ENCODE measurements around the gene TLR4. TPM values are rescaled to one million over a fixed set of nuclear protein-coding genes. Genes with fewer than 3 reads are reported as not detected.

TLR4 gene
- total and polyA plus RNA-seq, 9 of the 15 experiments (the other 6 are each of a cell fraction or from before 2014, with no cell fraction given), result 0.02 TPM; not detected in 8

DNA sequence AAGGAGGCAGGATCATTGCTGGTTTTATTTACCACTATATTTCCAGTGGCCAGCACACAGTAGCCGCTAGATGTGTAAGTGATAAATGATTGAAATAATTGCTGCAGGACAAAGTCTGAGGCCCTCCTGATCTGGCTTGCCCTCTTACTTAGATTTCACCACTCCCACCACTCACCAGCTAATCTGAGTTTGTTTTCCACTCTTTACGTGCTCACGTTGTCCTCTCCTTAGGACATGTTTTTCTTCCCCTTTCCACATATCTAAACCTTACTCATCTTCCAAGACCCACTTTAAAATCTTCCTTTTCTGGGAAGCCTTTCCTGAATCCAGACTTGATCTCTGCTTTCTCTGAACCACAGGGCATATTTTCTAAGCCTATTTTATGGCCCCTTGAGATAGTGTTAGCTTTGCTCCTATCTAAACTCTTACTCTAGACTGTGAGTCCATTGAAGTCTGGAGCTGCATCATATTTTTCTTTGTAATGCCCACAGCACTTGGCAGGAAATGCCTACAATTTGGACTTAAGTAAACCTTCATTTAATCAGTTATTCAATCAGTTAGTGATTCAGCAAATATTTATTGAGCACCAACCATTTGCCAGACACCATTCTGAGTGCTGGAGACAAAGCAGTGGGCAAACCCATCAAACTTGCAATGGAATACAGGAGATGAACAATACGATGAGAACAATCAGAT lies 2.4 kb downstream of the TLR4 start:
- ChIA-PET CTCF (ENCODE audit: low intra/inter-chr PET ratio) (no interaction called here), POLR2A (no interaction called here)
- in situ Hi-C loops (cut with MboI) (no loop called here), intact Hi-C loops (cut with micrococcal nuclease) (no loop called here)
- H3K27ac ChIP-seq (ENCODE audit: extremely low read depth, low read depth, low read length), result no peak overlapping the region
- BruUV-seq (replicated peaks), result no TSS peak
- no peak overlapping the region for H3K4me3 ChIP-seq
- no peaks in the 10 kb centered on the region for H4K20me1 ChIP-seq (replicated peaks; ENCODE audit: control insufficient read depth, insufficient read depth, low read length)
- H3K9ac ChIP-seq (ENCODE audit: insufficient read depth in 1 of 2, low read depth in 2 of 2, low read length in 2 of 2), result no peak overlapping the region
- H2AFZ ChIP-seq (ENCODE audit: low read depth, low read length), result no peak overlapping the region
- H3K4me2 ChIP-seq (ENCODE audit: insufficient read depth, low read length), result no peak overlapping the region
- H3K4me1 ChIP-seq (replicated peaks in 1 of 2; ENCODE audit: control insufficient read depth in 2 of 2, insufficient read depth in 2 of 2, low read length in 2 of 2), result no peaks in the 10 kb centered on the region
- TF ChIP-seq RFX1 (IDR thresholded peaks at IDR 0.05) (no peak), HNRNPUL1 (IDR thresholded peaks at IDR 0.05; ENCODE audit: low read length) (no peak), ZNF217 (CRISPR knock-in tag; IDR thresholded peaks at IDR 0.05) (no peak), CTBP1 (IDR thresholded peaks at IDR 0.05; ENCODE audit: borderline replicate concordance) (no peak), HNRNPK (IDR thresholded peaks at IDR 0.05; ENCODE audit: low read depth, low read length, poor library complexity, severe bottlenecking) (no peak), RUNX1 (IDR thresholded peaks at IDR 0.05; ENCODE audit: low read depth) (no peak)
- TF ChIP-seq, protein P1, sequence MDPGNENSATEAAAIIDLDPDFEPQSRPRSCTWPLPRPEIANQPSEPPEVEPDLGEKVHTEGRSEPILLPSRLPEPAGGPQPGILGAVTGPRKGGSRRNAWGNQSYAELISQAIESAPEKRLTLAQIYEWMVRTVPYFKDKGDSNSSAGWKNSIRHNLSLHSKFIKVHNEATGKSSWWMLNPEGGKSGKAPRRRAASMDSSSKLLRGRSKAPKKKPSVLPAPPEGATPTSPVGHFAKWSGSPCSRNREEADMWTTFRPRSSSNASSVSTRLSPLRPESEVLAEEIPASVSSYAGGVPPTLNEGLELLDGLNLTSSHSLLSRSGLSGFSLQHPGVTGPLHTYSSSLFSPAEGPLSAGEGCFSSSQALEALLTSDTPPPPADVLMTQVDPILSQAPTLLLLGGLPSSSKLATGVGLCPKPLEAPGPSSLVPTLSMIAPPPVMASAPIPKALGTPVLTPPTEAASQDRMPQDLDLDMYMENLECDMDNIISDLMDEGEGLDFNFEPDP (CRISPR knock-in tag; IDR thresholded peaks at IDR 0.05), result no peak
- FAIRE-seq, result no peak
- DNase-seq (ENCODE audit: extremely low read depth in 1 of 4, low spot score in 3 of 4), result no peak
- no peaks in the 10 kb centered on the region for H3K9me1 ChIP-seq (ENCODE audit: control insufficient read depth, insufficient read depth, low read length)
- 2% methylated on average over 4 of the region's 4 CpGs for WGBS (ENCODE audit: insufficient coverage, low coverage, missing lambda C conversion rate)
- no peak for ATAC-seq
- H3K9me3 ChIP-seq (replicated peaks; ENCODE audit: control insufficient read depth, insufficient read depth, low read depth, low read length), result no peaks in the 10 kb centered on the region
- no peaks in the 10 kb centered on the region for H3K27me3 ChIP-seq (ENCODE audit: control insufficient read depth in 2 of 2, insufficient read depth in 2 of 2, low read length in 2 of 2)
- no peaks in the 10 kb centered on the region for H3K36me3 ChIP-seq (ENCODE audit: control insufficient read depth, insufficient read depth, low read length)
- H3K79me2 ChIP-seq (ENCODE audit: control insufficient read depth, insufficient read depth, low read length), result no peaks in the 10 kb centered on the region

All from K562 (cell line).